Gastroesophageal sphincter (tissue), 3 donors: ENCODE data around the gene HOXB4.

Source experiments
- CTCF ChIP-seq, 4 experiments: fragments of 200-600 bp in 2 of 4; fragments of 450-650 bp in 2 of 4; sonication (generic) in 1 of 4; IDR thresholded peaks; one replicate each; pipeline ENCODE4 v1.5.1; 2017 to 2019; ENCODE audit warnings: antibody characterized with exemption in 4 of 4, mild to moderate bottlenecking in 2 of 4, moderate library complexity in 2 of 4
- POLR2A ChIP-seq, 2 donors: fragments of 450-650 bp; IDR thresholded peaks; one replicate each; pipeline ENCODE4 v1.6.1; 2017; ENCODE audit warnings: antibody characterized with exemption in 2 of 2, mild to moderate bottlenecking in 2 of 2, moderate library complexity in 1 of 2
- POLR2AphosphoS5 ChIP-seq: sonication (generic); formaldehyde crosslinking; IDR thresholded peaks from one replicate; pipeline ENCODE4 v1.6.1; 2017; ENCODE audit warnings: antibody characterized with exemption

GRCh38 chr17:48563385-48563838, 14.7 kb downstream of the HOXB4 start:
- TF ChIP-seq POLR2AphosphoS5: no peak
- no peak for TF ChIP-seq POLR2A (IDR thresholded peaks at IDR 0.05)
- no peak for TF ChIP-seq CTCF (IDR thresholded peaks at IDR 0.05)
